Nephron progenitor cell (in vitro differentiated cells): ENCODE measurements around the gene IL23R.

ENCODE experiments used
- DNase-seq: peaks from one replicate; pipeline ENCODE4 v3.0.0; 2021
- H3K27ac Mint-ChIP-seq: 2 replicates; pipeline ENCODE4 v1.8.0; 2021; ENCODE audit warnings: mild to moderate bottlenecking, moderate library complexity, mixed read lengths
- H3K27me3 Mint-ChIP-seq: 2 replicates; pipeline ENCODE4 v1.8.0; 2021; ENCODE audit warnings: mild to moderate bottlenecking, low read depth, mixed read lengths; ENCODE audit not compliant: poor library complexity
- H3K36me3 Mint-ChIP-seq: 2 replicates; pipeline ENCODE4 v1.8.0; 2021; ENCODE audit warnings: low read depth, mixed read lengths
- H3K4me1 Mint-ChIP-seq: 2 replicates; pipeline ENCODE4 v1.8.0; 2021; ENCODE audit warnings: mixed read lengths
- H3K4me3 Mint-ChIP-seq: 2 replicates; pipeline ENCODE4 v1.8.0; 2021; ENCODE audit warnings: mild to moderate bottlenecking, moderate library complexity, mixed read lengths
- H3K9me3 Mint-ChIP-seq: 2 replicates; pipeline ENCODE4 v1.8.0; 2021; ENCODE audit warnings: mild to moderate bottlenecking, moderate library complexity, mixed read lengths
- TF ChIP-seq, protein P1 (sequence below): fragments of 200-600 bp; sonication (generic); IDR thresholded peaks from 2 replicates; pipeline ENCODE4 v1.5.0; 2021; ENCODE audit warnings: antibody characterized with exemption

Gene IL23R

DNA sequence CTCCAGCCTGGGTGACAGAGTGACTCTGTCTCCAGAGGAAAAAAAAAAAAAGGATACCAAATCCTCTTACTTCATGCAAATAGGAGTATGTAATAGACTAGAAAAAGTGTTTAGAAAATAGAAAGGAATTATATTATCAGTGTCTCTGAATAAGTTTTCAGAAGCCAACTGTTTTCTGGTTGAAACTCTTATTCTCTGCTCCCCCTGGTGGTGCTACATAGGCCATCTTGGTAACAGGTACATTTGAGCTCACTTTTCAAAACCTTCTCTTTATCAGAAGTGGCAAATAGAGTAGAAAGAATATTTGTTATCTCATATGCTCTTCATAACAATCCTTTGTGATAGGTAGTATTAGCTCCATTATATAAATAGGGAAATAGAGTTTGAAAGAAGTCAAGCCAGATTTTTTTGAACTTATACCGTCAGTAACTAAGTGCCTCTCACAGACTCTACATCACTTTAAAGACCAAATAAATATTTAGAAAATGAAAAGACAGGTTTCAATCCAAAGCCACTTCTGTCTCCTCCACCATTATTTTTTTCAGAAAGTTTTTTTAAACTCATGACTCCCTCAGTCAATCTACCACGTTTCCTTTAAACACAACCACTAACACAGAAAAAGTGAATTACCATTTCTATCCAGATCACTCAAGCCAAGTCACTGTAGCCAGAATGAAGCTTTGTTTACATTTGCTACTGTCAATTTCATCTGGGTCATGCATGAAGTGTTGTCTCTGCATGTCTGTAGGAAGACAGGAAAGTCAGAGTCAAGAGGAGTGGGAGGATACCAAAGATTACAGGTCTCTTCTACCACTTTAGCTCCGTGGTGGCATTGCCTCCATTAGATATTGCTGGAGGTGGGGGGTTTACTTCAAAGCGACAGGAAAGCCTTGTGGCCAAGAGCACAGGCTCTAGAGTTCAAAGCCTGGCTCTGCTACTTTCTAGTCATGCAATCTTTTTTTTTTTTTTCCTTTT, 45.6 kb downstream of the IL23R start:
- no peaks in the 10 kb centered on the region for H3K36me3 Mint-ChIP-seq
- DNase-seq: peak; percentile 25

GRCh38 chr1:67213164-67213563, 46.9 kb downstream of the IL23R start:
- peaks cover 5% of the 10 kb centered on the region for H3K27me3 Mint-ChIP-seq
- no peak overlapping the region for H3K4me3 Mint-ChIP-seq
- H3K36me3 Mint-ChIP-seq: no peaks in the 10 kb centered on the region
- no peak for DNase-seq
- no peaks in the 10 kb centered on the region for H3K9me3 Mint-ChIP-seq
- no peak overlapping the region for H3K27ac Mint-ChIP-seq
- peaks cover 9% of the 10 kb centered on the region for H3K4me1 Mint-ChIP-seq
- TF ChIP-seq, protein P1, sequence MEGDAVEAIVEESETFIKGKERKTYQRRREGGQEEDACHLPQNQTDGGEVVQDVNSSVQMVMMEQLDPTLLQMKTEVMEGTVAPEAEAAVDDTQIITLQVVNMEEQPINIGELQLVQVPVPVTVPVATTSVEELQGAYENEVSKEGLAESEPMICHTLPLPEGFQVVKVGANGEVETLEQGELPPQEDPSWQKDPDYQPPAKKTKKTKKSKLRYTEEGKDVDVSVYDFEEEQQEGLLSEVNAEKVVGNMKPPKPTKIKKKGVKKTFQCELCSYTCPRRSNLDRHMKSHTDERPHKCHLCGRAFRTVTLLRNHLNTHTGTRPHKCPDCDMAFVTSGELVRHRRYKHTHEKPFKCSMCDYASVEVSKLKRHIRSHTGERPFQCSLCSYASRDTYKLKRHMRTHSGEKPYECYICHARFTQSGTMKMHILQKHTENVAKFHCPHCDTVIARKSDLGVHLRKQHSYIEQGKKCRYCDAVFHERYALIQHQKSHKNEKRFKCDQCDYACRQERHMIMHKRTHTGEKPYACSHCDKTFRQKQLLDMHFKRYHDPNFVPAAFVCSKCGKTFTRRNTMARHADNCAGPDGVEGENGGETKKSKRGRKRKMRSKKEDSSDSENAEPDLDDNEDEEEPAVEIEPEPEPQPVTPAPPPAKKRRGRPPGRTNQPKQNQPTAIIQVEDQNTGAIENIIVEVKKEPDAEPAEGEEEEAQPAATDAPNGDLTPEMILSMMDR: peak; percentile 60

More for the DNA sequence above, 45.6 kb downstream of the IL23R start:
- H3K27ac Mint-ChIP-seq: no peak overlapping the region
- H3K4me3 Mint-ChIP-seq: no peak overlapping the region
- TF ChIP-seq, protein P1: peak; percentile 68
- H3K9me3 Mint-ChIP-seq: no peaks in the 10 kb centered on the region
- H3K4me1 Mint-ChIP-seq: peaks cover 9% of the 10 kb centered on the region
- peaks cover 5% of the 10 kb centered on the region for H3K27me3 Mint-ChIP-seq

DNA sequence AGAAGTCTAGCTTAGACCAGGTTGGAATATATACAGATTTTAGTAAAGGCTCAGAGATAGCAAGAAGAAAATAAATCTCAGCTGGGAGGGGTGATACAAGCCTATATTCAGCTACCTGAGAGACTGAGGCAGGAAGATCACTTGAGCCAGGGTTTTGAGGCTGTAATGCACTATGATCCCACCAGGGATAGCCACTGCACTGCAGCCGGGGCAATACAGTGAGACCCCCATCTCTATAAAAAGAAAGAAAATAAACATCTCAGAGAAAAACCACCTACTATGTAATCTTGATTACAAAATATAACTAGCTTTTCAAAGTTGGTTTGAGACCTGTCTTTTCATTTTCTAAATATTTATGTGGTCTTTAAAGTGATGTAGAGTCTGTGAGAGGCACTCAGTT, 47.7 kb downstream of the IL23R start:
- no peak for DNase-seq
- Mint-ChIP-seq H3K9me3 (no peaks in the 10 kb centered on the region), H3K4me1 (peaks cover 9% of the 10 kb centered on the region), H3K36me3 (no peaks in the 10 kb centered on the region), H3K4me3 (no peak overlapping the region), H3K27me3 (peaks cover 5% of the 10 kb centered on the region), H3K27ac (no peak overlapping the region)
- TF ChIP-seq, protein P1: no peak

DNA sequence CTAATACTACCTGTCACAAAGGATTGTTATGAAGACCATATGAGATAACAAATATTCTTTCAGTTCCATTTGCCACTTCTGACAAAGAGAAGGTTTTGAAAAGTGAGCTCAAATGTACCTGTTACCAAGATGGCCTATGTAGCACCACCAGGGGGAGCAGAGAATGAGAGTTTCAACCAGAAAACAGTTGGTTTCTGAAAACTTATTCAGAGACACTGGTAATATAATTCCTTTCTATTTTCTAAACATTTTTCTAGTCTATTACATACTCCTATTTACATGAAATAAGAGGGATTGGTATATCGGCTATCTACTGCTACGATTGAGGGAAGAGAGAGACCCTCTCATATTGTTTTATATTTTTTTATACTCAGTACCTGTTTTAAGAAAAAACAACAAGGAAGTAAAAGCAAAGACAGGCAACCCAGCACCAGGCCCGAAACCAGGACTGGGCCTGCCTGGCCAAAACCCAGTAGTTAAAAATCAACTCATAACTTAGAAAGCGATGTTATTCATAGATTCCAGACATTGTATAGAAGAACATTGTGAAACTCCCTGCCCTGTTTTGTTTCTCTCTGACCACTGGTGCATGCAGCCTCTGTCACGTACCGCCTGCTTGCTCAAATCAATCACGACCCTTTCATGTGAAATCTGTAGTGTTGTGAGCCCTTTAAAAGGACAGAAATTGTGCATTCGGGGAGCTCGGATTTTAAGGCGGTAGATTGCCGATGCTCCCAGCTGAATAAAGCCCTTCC, 48.3 kb downstream of the IL23R start:
- Mint-ChIP-seq H3K4me1 (peaks cover 9% of the 10 kb centered on the region), H3K4me3 (no peak overlapping the region), H3K27me3 (peaks cover 5% of the 10 kb centered on the region), H3K9me3 (no peaks in the 10 kb centered on the region), H3K36me3 (no peaks in the 10 kb centered on the region), H3K27ac (no peak overlapping the region)
- DNase-seq: peak; percentile 9
- TF ChIP-seq, protein P1: peak; percentile 57

- Mint-ChIP-seq H3K4me1 (peaks cover 9% of the 10 kb centered on the region), H3K27ac (no peak overlapping the region), H3K4me3 (no peak overlapping the region), H3K9me3 (no peaks in the 10 kb centered on the region), H3K27me3 (peaks cover 5% of the 10 kb centered on the region), H3K36me3 (no peaks in the 10 kb centered on the region)
- TF ChIP-seq, protein P1: no peak
- no peak for DNase-seq
Measured at GRCh38 chr1:67216401-67216800, 50.1 kb downstream of the IL23R start.
